GM18508 (cell line): ENCODE results near the gene EPN1.

ENCODE experiments used
- ATAC-seq: cut with Tn5 transposase; IDR thresholded peaks from one replicate; pipeline ENCODE4 v1.9.1; 2021; ENCODE audit warnings: moderate number of reproducible peaks; ENCODE audit not compliant: insufficient read depth, unreplicated experiment

The EPN1 gene

DNA sequence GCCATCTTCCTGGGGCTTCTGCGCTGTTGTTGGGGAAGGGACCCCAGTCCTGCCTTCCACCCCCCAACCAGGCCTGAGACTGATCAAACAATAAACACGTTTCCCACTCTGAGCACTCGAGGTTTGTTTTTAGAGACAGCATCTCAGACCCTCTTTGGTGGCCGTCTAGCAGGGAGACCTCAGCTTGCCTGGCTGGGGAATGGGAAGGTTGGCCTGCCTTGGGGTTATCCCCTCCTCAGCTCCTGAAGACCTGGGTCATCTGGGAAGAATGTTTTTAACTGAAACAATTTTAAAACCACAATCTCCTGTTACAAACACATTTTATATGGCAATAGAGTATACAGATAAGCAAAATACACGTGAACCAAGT lies 29.5 kb upstream of the EPN1 start:
- no peak for ATAC-seq

- ATAC-seq = no peak
Measured at GRCh38 chr19:55646889-55647731, 27.9 kb upstream of the EPN1 start.

DNA sequence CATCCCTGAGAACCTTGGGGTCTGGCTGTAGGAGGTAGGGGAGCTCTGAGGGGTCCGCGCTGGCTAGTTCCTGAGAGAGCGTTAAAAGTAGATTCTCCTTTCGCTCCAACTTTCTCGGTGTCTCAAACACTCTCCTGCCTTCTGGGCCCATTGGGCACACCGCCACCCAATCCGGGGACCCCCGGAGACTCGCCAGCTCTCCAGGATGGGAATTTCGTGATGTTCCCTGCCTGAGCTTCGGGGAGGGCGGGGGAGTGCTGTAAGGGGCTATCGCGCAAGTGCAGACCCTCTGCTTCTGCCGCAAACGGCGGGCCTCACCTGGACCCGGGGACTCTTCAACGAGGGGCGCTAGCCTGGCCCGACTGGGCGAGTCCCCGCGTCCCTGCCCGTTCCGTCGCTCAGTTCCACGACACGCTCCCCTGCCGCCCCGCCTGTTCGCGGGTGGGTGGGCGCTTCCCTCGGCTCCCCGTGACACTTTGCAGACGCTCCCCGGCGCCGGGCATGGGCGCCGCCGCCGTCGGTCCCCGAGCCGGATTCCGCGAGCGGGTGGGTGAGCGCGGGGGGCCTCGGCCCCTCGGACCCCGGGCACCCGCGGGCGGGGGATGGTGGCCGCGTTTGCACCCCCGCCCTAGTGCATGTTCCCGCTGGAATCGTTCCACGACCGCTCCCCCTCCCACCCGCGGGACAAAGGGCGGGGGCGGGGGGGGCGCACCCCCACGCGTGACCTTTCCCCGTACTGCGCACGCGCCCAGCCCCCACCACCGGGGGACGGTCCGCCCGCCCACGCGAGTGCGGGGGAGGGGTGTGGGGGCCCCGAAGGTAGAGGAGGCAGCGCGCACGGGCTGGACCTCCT lies 27.1 kb upstream of the EPN1 start, which contains the start of gene CCDC106:
Gene CCDC106, plus strand, starts transcription at position 481 of the 853 bp plus-strand sequence. CDS start 835 bp downstream, outside the sequence.
- no peak for ATAC-seq

DNA sequence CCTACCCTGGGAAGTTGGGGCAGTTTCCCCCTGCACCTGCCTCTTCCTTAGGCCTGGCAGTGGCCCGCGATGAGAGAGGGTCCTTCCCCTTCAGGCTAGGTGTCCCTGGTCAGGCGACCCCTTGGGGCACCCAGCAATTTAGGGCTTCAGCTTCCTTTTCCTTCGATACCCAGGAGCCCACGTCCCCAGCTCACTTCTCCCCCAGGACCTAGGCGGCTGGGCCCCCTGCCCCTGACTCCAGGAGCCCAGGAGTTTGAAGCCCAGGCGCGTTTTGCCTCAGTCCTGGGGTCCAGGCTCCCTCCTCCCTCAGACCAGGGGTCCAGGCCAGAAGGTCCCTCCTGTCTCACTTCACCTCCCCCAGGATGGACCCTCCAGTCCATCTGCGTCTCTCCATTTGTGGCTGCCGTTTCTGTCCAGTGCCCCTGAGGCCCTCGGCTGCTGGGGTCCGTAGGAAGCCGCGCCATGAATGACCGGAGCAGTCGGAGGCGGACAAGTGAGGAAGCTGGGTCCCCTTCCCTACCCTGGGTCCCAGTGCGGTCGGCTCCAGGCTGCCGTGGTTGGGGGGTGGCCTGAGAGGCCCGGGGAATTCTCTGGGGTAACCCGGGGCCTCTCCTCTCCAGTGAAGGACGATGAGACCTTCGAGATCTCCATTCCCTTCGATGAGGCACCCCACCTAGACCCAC lies 26.3 kb upstream of the EPN1 start:
- no peak for ATAC-seq

DNA sequence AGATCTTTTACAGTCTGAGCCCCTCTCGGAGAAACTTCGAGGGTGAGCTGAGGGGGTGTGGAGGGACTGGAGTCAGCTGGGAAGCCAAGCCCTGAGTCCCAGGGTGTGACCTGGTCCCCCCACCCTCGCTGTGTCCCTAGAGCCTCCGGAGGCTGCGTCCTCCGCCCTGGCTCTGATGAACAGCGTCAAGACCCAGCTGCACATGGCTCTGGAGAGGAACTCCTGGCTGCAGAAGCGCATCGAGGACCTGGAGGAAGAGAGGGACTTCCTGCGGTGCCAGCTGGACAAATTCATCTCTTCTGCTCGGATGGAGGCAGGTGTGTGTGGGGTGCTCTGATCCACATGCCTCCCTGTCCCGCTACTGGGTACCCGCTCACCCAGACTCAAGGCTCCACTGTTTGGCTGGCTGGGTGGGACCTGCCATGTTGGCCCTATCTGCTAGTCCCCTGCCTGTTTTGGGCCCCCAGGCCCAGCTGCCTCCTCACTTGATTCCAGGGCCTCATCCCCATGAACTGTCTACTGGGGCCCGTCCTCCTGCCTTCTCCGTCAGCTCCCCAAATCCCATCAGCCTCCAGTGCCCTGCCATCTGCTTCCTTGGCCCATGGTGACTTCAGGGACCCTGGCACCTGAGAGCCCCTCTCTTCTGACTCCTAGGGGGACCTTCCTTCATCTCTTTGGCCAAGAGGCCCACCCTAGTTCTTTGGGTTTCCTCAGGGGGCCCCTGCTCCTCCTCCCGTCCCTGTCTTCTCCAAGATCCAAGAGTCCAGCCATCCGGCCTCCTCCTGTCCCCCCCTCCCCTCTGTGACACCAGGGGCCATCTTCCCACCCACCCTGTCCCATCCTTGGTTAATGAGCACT lies 25.5 kb upstream of the EPN1 start:
- no peak for ATAC-seq

- ATAC-seq = no peak
Measured at GRCh38 chr19:55650126-55650557, 24.9 kb upstream of the EPN1 start.

GRCh38 chr19:55650602-55651230 lies 24.3 kb upstream of the EPN1 start:
- ATAC-seq = no peak

- ATAC-seq = no peak
Measured at GRCh38 chr19:55651236-55651635, 23.8 kb upstream of the EPN1 start.

GRCh38 chr19:55652311-55653128 lies 22.5 kb upstream of the EPN1 start:
- ATAC-seq = no peak

DNA sequence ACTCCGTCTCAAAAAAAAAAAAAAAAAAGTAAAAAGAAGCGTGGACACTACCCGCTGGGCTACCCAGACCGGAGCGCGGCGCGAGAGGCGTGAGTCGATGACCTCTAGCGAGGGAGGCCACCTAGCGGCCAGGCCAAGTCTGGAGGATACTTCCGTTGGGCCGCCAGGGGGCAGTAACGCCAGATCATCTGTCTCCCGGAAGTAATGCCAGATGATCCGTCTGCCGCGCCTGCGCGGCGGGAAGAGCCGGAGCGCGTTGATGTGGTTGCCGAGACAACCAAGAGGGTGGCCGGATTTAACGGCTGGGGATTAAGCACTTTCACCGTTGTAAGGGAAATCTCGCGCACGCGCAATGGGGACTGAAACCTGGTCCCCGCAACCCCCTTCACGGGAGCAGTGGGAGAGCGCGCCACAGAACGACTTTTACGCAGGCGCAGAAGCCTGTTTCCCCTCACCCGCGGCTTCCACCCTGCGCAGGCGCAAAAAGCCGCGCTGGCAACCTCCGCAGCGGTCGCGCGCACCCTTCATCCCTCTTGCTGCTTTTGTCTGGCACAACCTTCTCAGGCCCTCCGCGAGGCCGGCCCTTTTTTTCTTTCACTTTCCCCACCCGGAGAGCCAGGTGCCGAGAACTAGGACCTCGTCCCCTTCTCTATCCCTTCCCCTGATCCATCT lies 21.2 kb upstream of the EPN1 start:
- ATAC-seq = peak; percentile 35

DNA sequence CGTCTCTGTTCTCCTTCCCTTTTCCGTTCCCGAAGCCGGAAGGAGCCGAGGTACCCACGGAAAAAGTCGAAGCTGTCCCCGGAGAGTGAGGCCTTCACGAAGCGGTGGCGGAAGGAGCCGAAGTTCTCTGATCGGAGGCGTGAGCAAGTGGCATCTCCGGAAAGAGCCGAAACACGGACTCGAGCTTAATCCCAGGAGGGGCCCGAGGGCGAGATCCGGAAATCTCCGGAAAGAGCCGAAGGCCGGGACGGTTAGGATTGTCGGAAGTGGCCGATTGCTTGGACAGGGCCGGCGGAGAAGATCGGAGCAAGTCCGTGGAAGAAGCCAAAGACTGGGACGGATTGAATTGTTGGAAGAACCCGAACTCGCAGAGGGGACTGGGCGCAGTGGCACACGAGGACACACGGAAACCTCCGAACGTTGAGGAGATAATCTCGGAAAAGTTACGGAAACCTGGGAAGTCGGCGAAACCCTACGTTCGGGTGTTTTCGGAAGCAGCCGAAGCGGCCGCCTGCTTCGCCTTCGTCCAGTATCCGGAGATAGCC lies 20.6 kb upstream of the EPN1 start:
- ATAC-seq = peak; percentile 44

GRCh38 chr19:55654868-55655647 lies 20.0 kb upstream of the EPN1 start, which contains the start of gene U2AF2:
TSS of gene U2AF2 (plus strand) at chr19:55655035. CDS start at chr19:55655105, 70 bp downstream.
- peak; percentile 9 for ATAC-seq

DNA sequence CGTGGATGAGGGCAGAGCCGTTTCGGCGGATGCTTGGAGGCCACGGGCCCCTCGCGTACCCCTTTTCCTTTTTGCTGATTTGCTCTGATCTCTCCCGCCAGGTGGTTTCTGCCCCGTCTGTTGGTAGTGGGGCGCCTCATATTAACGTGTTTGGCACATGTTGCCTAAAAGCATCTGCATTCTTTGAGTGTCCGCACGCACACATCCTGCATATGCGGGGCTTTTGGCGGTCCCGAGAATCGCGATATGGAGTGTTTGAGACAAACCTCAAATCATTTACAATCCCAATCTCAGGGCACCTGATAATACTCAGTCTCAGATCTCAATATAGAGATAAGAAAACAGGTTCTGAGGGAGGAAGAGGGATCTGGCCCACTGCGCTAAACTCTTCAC lies 19.4 kb upstream of the EPN1 start:
- no peak for ATAC-seq

GRCh38 chr19:55656552-55656951 lies 18.5 kb upstream of the EPN1 start:
- ATAC-seq = no peak

GRCh38 chr19:55656988-55657747 lies 17.9 kb upstream of the EPN1 start:
- ATAC-seq = no peak

DNA sequence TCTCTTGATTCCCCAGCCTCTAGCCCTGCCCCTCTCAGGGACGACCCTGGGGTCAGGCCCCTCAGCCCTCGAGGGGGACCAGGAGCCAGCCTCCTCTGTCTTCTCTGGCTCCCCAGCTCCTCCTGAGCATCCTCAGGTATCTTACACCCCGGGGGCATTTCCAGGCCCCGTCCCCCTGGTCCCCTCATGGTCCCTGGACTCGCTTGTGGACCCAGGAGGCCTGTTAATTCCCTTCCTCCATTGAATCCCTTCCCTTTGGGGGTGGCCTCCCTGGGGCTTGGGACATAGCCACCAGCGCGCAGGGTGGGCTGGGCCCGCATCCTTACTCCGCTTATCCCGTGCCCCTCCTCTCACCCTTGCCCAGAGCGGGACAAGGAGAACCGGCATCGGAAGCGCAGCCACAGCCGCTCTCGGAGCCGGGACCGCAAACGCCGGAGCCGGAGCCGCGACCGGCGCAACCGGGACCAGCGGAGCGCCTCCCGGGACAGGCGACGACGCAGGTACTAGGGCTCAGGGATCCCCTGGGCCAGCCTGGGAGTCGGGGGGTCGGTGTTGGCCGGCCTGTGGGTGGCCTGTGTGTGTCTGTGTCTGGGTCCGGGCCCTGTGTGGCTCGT lies 16.1 kb upstream of the EPN1 start:
- no peak for ATAC-seq
